Stimulated activated CD8-positive, alpha-beta memory T cell treated with anti-CD3 and anti-CD28 coated beads, Interleukin-7, amount 100 ng/mL, for 4 hours (primary cell): ENCODE measurements around the gene CKS1B.
"Not testable (repeated sequence)": the region's sequence is repeated elsewhere in the genome, so short reads cannot be mapped to it uniquely, and the experiment has no call there.

ENCODE experiments used
- DNase-seq, 2 donors: peaks; one replicate each; pipeline ENCODE4 v3.0.0-alpha.2; 2020; ENCODE audit warnings: low read depth in 2 of 2

CKS1B gene

DNA sequence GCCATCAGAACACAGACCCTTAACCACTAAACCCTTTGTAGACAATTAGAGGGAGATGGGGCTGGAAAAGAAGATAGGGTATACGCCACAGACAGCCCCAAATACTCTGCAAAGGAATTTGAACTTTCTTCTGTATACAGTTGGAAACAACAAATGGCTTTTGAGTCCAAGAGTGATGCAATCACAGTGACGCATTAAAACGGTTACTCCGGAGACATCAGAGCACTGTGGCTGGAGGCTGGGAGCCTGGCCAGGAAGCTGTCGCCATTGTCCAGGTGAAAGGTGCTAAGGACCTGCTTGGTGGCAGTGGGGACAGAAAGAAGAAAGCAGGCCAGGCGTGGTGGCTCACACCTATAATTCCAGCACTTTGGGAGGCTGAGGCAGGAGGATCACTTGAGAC, 12.8 kb downstream of the CKS1B start:
- DNase-seq = no peak

DNA sequence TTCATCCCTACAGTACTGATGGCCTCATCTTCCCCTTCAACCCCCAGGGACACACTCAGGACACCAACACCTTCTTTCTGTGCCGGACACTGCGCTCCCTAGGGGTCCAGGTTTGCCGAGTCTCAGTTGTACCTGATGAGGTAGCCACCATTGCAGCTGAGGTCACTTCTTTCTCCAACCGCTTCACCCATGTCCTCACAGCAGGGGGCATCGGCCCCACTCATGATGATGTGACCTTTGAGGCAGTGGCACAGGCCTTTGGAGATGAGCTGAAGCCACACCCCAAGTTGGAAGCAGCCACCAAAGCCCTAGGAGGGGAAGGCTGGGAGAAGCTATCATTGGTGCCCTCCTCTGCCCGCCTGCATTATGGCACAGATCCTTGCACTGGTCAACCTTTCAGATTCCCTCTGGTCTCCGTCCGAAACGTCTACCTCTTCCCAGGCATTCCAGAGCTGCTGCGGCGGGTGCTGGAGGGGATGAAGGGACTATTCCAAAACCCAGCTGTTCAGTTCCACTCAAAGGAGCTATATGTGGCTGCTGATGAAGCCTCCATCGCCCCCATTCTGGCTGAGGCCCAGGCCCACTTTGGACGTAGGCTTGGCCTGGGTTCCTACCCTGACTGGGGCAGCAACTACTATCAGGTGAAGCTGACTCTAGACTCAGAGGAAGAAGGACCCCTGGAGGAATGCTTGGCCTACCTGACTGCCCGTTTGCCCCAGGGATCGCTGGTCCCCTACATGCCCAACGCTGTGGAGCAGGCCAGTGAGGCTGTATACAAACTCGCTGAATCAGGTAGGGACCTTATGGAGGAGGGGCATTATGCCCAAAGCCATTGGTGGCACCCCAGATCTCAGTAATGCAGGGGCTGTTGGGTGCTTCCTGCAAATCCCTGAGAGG, 13.8 kb downstream of the CKS1B start:
- no peak for DNase-seq

DNA sequence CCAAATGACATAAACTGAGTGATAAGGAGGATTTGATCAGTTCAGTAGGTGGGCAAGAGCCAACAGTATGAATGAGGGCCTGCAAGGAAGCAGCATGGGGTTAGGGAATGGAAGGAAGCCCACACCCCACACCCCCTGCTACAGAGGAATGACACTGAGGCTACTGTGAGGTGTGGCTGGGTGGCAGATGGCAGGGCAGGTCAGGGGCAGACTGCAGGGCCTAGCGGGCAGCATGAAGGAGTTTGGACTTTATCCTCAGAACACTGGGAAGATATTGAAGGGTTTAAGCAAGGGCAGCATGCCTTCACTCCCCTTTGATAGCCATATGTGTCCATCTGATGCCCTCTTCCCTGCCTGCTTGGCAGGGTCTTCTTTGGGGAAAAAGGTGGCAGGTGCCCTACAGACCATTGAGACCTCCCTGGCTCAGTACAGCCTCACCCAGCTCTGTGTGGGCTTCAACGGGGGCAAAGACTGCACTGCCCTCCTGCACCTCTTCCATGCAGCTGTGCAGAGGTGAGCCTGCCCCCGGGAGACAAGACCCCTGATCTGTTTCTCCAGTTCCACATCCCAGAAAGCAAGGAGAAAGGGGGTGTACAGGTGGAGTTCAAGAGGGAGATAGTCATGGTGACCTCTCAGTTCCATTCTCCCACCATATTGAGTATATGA, 14.8 kb downstream of the CKS1B start:
- DNase-seq = no peak

DNA sequence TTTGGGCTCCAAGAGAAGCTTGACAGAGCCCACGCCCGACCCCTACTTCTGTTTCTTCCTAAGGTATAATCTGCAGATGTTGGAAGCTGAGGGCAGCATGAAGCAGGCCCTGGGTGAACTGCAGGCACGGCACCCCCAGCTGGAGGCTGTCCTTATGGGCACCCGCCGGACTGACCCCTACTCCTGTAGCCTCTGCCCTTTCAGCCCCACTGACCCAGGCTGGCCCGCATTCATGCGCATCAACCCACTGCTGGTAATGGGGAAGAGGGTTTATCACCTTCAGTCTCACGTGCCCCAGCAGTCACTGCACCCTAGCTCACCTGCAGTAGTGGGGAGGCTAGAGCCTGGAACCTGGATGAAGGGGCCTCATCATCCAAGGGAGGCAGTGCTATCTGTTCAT, 15.8 kb downstream of the CKS1B start:
- no peak for DNase-seq

DNA sequence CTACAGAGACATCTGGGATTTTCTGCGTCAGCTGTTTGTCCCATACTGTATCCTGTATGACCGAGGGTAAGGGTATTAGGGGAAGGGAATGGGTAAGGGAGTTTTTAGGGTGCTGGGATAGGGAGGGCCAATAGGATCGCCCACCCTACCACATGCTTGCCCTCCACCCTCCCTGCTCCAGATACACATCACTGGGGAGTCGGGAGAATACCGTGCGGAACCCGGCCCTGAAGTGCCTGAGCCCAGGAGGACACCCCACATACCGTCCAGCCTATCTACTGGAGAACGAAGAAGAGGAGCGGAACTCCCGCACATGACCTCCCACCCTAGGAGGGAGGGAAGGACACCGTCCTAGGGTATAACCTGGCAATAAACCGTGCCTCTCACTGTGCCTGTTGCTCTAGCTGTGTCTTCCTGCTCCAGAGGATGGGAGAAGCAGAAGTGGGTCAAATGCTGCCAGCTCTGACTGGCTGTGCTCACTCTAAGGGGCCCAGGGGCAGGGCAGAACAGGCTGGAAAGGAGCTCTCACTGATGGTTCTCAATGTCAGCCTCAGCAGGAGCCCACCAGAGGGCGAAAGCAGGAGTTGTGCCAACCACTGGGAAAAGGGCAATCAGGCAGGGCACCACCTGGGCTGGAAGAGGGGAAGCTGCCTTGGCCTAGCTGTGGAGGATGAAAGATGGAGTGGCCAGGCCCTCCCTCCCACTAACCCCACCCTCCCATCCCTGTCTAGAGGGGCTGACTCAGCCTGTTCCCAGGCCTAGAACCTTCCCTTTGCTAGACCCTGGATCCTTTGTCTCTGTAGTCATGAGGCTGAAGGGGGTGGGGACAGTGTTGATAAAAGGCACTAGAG, 18.5 kb downstream of the CKS1B start:
- no peak for DNase-seq

DNA sequence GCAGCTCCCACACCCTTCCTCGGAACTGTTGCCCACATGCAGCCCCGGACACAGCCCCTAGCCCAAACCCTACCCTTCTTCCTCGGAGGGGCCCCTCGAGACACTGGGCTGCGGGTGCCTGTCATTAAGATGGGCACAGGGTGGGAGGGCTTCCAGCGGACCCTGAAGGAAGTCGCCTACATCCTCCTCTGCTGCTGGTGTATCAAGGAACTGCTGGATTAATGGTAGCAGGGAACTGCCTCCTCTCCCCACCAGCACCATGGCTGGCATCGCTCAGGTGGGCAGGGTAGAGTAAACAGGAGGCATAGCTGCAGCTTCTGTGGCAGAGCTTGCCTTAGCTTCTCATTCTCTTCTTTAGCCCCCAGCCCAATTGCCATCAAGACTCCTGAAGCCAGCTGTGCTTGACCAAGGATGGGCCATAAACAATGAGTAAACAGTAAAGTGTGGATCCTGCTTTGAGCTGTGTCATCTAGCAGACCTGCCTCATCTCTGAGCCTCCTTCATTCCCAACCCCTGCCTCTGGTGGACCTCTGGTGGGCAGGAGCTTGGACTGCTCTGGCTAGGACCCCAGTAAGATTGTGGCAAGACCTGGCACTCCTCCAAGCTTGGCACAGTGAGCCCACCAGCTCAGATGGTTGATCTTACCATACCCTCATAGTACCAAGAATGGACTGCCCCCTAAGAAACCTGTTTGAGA, 19.2 kb downstream of the CKS1B start, which contains the start of gene LENEP:
TSS of gene LENEP (plus strand) at position 15 of the 697 bp plus-strand sequence. CDS start at position 37, 22 bp downstream.
- DNase-seq = no peak

DNA sequence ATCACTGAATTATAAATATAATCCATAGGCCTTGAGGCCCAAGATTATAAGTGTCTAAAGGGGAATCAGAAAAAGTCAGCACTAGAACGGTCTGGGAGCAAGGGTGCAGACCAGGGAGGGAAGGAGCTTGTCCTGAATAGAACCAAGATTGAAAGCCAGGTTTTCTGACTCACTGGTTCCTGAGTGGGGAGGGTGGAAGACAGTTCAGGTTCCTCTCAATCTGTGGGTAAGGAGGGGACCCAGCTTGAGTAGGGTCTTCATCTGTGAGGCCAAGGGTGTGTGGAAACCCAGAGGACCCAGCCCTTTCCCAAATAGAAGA, 19.7 kb downstream of the CKS1B start:
- no peak for DNase-seq

DNA sequence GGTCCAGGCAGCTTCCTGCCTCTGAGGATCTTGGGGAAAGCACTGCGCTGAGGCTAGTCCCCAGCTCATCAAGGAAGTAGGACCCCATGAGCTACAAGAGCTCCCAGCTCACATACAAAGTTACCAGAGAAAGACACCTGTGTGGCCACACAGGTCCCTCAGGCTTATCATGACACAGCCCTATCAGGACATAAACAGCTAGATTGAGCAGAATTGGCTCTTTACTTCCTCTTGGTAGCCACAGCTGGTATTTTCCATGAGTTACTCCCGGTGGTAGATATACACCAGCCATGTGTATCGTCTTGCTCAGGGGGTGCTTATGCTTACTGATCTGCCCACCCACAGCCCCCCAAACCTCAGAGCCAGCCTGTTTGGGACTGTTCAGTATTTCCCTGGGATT, 20.1 kb downstream of the CKS1B start:
- DNase-seq = no peak

DNA sequence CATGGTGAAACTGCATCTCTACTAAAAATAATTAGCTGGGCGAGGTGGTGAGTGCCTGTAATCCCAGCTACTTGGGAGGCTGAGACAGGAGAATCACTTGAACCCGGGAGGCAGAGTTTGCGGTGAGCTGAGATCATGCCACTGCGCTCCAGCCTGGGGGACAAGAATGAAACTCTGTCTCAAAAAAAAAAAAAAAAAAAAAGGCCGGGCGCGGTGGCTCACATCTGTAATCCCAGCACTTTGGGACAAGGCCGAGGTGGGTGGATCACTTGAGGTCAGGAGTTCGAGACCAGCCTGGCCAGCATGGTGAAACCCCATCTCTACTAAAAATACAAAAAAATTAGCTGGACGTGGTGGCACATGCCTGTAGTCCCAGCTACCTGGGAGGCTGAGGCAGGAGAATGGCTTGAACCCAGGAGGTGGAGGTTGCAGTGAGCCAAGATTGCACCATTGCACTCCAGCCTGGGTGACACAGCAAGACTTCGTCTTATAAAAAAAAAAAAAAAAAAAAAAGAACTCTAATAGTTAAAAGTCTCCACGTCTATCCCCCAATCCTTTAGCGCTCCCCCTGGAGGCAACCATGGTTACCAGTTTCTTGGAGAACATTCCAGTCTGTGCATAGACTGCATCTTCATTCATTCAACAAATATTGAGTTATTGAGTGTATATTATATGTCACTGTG, 21.0 kb downstream of the CKS1B start:
- DNase-seq = not testable (repeated sequence)

DNA sequence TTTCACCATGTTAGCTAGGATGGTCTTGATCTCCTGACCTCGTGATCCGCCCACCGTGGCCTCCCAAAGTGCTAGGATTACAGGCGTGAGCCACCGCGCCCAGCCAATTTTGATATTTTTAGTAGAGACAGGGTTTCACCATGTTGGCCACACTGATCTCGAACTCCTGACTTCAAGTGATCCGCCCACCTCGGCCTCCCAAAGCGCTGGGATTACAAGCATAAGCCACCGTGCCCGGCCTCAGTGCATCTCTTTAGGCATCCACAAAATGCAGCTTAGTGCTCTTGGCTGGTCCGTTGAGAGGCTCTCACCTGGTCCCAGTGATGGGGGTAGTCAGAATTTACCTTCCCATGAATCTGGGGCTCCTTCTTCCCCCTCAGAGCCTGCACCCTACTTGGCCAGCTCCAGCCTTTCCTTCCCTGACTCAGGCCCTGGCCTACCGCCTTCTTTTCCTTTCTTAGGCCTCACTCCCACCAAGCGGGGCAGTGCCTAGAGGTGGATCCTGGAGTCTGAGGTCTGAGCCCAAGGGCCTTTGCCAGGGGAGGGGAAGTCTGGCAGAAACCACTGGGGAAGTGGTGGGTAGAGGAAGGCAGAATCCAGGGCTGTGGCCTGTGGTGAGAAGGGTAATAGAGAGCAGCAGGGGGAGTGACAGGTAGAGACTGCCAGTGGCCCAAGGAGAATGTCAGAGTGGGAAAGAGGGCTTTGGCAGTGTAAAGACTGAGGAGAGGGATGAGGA, 22.7 kb downstream of the CKS1B start:
- no peak for DNase-seq

DNA sequence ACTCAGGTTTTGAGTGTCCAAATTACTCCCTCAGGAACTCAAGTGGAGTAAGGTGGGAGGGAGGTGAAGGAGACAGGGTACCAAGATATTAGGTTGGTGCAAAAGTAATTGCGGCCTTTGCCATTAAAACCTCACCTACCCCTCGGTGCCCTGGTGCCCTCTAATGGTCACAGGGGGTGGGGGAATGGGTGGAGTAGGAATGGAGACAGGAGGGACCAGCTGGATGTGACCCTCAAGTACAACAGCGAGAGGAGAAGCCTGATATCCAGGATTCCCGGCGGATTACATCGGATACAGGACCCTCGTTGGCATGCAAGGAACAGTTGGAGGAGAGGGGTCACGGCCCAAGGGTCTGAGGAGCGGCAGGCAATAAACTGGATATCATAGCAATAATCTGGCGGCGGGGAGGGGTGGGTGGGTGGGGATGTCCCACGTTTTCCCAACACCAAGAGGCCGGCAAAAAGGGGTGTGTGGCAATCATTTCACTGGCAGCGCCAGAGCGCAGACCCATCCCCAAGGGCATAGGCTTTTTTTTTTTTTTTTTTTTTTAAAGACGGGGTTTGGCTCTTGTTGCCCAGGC, 23.8 kb downstream of the CKS1B start:
- no peak for DNase-seq

DNA sequence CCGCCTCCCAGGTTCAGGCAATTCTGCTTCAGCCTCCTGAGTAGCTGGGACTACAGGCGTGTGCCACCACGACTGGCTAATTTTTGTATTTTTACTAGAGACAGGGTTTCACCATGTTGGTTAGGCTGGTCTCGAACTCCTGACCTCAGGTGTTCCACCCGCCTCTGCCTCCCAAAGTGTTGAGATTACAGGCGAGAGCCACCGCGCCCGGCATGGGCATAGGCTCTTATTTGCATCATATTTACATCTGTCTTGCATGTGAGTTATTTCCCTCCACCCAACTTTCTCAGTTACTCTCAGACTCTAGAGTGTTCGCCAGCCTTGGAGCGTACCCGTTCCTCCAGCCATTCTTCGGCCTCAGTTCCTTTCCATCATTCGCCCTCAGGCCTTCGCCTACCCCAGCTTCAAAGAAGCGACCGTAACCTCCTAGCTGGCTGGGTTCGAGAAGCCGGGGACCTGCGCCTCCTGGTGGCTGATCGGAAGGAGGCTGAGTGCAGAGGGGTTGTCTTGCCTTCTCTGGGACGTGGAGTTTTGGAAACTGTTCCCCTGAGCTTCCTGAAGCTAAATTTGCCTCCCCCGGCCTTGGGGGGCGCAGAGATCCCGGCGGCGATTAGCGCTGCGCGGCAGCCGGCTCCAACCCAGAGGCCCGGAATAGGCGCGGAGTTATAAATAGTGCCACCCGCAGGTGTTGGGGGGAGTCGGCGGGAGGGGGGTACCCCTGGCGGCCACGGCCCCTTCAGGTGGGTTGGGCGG, 24.5 kb downstream of the CKS1B start:
- peak; percentile 62 to 63 for DNase-seq

DNA sequence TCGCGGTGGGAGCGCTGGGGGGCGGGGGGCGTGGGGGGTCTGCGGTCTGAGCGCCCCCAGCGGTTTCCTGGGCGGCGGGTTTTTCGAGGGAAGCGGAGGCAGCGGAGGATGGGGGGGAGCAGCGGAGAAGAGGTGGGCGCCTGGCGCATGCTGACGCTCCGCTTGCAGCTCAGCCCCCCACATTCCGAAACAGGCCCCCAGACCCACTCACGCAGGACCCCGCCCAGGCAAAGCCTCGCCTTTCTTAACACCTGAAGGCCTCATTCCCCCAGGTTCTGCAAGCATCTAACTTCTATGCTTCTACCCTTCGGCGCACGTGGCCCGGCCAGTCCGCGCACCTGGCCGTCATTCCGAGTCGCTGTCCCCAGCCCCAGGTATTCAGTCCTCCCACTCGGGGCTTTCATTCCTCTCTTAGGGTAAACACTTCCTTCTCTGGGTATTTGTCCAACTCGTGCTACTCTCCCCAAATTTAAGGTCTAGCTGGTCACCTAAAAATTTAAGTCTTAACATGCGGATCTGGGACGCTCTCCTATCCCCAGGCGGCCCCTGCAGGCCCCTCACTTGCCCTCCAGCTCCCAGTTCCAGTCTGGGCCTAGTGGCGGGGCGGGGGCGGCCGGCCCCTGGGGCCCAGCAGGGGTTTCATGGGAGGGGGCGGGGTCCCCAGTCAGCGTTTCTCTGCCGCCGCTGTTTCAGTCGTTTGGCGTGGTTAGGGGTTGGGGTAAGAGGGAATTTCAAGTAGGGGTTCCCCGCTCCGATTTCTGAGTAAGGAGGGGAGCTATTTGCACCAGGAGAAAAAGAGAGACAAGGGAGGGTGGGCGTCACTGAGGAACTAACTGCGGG, 25.3 kb downstream of the CKS1B start:
- DNase-seq = peak in 1 of 2 donors; percentile 63

DNA sequence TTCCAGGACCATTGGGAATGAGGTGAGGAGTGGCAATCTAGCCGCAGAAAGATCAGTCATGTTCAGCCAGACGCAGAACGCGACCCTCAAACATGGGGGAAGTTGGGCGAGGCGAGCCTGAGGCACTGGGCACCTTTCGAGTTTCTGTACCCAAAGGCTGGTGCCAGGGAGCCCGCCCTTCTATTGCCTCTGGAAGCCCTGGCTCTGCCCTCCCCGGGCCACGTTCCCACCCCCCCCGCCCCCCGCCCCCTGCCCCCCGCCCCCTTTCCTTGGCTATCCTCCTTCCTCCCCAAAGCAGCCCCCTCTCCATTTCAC, 25.9 kb downstream of the CKS1B start:
- DNase-seq = no peak

DNA sequence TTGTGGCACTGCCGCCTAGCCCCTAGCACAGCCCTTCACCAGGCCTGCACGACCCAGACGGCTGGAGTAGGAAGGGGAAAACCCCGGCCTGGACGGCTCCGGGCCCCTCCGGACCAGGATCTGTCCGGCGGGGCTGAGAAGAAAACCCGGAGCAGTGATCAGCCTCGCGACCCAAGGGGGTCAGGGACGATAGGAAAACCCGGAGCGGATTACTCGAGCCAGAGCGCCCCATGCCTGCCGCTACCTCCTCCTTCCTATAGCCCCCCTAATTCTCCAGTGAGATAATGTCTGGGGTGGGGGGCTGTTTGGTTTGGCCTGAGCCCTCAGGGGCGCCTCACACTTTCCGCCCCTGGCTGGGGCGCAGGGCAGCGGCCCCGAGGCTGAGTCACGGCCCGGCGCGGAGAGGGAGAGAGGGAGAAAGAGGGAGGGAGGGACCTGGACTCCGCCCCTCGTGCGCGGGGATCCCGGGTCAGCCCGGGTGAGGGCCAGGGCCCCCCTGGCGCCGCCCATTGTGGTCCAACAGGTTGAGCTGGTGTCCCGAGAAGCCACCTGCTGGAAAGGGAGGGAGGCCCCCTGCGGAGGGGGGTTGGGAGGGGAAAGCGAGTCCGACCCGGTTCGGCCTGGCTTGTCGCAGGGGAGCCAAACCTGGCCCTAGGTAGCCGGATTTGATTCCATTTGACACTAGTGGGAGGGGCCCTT, 26.4 kb downstream of the CKS1B start:
- peak; percentile 60 to 75 for DNase-seq

DNA sequence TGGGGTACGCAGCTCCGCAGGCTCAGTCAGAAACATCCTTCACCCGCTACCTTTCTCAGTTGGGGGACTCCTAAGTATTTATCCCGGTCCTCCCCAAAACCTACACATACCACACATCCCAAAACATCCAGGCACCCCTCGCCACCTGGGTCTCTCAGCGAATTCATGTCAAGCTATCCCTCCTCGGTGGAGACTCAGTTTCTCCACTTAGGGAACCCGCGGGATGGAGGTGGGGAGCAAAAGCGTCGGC, 26.9 kb downstream of the CKS1B start:
- DNase-seq = no peak

DNA sequence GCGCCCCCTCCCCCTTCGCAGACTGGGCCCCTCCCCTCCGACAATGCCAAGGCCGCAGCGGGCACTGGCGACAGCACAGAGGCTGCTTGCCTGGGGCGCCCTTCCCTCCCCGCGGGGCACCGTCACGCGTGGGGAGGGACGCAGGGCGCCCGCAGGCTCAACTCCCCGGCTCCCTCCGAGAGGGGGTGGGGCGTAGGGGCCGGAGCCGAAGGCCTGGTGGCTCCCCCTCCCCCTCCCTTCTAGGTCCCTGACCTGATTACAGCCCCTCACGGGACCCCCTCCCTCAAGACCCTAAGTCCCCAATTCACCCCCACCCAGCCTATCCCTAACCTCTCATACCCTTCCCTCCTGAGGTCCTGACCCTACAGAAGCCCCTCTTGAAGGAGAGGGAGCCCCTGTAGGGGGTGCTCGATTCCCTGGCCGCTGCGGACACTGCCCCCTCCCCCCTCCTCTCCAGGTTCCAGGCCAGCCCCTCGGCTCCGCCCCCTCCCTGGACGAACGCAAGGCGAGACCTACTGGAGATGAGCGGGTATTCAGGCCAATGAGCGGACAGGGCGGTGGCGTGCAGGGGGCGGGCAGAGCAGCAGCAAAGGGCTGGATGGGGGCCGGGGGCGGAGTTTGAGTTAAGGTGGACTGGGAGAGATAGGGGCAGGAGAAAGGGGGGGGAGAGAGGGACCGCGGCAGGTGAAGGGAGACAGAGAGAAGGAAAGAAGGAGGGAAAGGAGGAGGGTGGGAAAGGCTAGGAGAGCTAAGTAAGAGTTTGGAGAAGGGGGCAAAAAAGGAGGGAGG, 27.4 kb downstream of the CKS1B start:
- DNase-seq = peak; percentile 97 to 98
